ENCODE data around the gene CAPG.

The CAPG gene

GRCh38 chr2:85429213-85429923, 19.2 kb upstream of the CAPG start:
- TF ChIP-seq ZFP69B (tag by site-specific recombination; IDR thresholded peaks at IDR 0.05) (no peak), ZSCAN16 (tag by site-specific recombination; IDR thresholded peaks at IDR 0.05) (no peak), ZNF518A (tag by site-specific recombination; conservative IDR thresholded peaks at IDR 0.05; ENCODE audit: low read depth) (no peak), HOXD13 (CRISPR knock-in tag; IDR thresholded peaks at IDR 0.05; ENCODE audit: borderline replicate concordance) (no peak), GLIS2 (tag by site-specific recombination; IDR thresholded peaks at IDR 0.05) (no peak), ZNF391 (tag by site-specific recombination; IDR thresholded peaks at IDR 0.05; ENCODE audit: borderline replicate concordance, low read depth) (no peak), ZNF555 (tag by site-specific recombination; conservative IDR thresholded peaks at IDR 0.05) (no peak), ZNF830 (tag by site-specific recombination; IDR thresholded peaks at IDR 0.05; ENCODE audit: low read depth) (no peak), REPIN1 (tag by site-specific recombination; IDR thresholded peaks at IDR 0.05; ENCODE audit: low read depth) (no peak), ZNF610 (tag by site-specific recombination; IDR thresholded peaks at IDR 0.05; ENCODE audit: borderline replicate concordance) (no peak), ZFP41 (tag by site-specific recombination; IDR thresholded peaks at IDR 0.05; ENCODE audit: borderline replicate concordance) (no peak), ZNF184 (tag by site-specific recombination; IDR thresholded peaks at IDR 0.05) (no peak), ZNF521 (tag by site-specific recombination; IDR thresholded peaks at IDR 0.05) (no peak), ZFP3 (tag by site-specific recombination; IDR thresholded peaks at IDR 0.05; ENCODE audit: low read depth) (no peak), ZNF426 (tag by site-specific recombination; IDR thresholded peaks at IDR 0.05) (no peak)
- TF ChIP-seq, protein P1, sequence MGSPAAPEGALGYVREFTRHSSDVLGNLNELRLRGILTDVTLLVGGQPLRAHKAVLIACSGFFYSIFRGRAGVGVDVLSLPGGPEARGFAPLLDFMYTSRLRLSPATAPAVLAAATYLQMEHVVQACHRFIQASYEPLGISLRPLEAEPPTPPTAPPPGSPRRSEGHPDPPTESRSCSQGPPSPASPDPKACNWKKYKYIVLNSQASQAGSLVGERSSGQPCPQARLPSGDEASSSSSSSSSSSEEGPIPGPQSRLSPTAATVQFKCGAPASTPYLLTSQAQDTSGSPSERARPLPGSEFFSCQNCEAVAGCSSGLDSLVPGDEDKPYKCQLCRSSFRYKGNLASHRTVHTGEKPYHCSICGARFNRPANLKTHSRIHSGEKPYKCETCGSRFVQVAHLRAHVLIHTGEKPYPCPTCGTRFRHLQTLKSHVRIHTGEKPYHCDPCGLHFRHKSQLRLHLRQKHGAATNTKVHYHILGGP (tag by site-specific recombination; IDR thresholded peaks at IDR 0.05): no peak
- TF ChIP-seq, protein P2, sequence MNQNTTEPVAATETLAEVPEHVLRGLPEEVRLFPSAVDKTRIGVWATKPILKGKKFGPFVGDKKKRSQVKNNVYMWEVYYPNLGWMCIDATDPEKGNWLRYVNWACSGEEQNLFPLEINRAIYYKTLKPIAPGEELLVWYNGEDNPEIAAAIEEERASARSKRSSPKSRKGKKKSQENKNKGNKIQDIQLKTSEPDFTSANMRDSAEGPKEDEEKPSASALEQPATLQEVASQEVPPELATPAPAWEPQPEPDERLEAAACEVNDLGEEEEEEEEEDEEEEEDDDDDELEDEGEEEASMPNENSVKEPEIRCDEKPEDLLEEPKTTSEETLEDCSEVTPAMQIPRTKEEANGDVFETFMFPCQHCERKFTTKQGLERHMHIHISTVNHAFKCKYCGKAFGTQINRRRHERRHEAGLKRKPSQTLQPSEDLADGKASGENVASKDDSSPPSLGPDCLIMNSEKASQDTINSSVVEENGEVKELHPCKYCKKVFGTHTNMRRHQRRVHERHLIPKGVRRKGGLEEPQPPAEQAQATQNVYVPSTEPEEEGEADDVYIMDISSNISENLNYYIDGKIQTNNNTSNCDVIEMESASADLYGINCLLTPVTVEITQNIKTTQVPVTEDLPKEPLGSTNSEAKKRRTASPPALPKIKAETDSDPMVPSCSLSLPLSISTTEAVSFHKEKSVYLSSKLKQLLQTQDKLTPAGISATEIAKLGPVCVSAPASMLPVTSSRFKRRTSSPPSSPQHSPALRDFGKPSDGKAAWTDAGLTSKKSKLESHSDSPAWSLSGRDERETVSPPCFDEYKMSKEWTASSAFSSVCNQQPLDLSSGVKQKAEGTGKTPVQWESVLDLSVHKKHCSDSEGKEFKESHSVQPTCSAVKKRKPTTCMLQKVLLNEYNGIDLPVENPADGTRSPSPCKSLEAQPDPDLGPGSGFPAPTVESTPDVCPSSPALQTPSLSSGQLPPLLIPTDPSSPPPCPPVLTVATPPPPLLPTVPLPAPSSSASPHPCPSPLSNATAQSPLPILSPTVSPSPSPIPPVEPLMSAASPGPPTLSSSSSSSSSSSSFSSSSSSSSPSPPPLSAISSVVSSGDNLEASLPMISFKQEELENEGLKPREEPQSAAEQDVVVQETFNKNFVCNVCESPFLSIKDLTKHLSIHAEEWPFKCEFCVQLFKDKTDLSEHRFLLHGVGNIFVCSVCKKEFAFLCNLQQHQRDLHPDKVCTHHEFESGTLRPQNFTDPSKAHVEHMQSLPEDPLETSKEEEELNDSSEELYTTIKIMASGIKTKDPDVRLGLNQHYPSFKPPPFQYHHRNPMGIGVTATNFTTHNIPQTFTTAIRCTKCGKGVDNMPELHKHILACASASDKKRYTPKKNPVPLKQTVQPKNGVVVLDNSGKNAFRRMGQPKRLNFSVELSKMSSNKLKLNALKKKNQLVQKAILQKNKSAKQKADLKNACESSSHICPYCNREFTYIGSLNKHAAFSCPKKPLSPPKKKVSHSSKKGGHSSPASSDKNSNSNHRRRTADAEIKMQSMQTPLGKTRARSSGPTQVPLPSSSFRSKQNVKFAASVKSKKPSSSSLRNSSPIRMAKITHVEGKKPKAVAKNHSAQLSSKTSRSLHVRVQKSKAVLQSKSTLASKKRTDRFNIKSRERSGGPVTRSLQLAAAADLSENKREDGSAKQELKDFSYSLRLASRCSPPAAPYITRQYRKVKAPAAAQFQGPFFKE (tag by site-specific recombination; IDR thresholded peaks at IDR 0.05; ENCODE audit: borderline replicate concordance): no peak
- POLR2A ChIA-PET: interaction anchor here (0.6 to 4.1 kb wide), 4 partner anchors 8 to 110 kb away, joined by 3 to 24 read pairs (median 4); partner anchors contain the start of genes MAT2A and TGOLN2
- H3K4me3 ChIP-seq (ENCODE audit: low read depth, low read length): no peak overlapping the region

More at GRCh38 chr2:85429213-85429923, 19.2 kb upstream of the CAPG start:
- Histone ChIP-seq H3K4me1 (ENCODE audit: control insufficient read depth, insufficient read depth, low read length) (no peaks in the 10 kb centered on the region), H3K36me3 (ENCODE audit: control insufficient read depth in 2 of 2, insufficient read depth in 1 of 2, low read length in 2 of 2) (no peaks in the 10 kb centered on the region), H3K27ac (ENCODE audit: extremely low read depth, low read depth, low read length) (no peak overlapping the region), H3K9me3 (ENCODE audit: control insufficient read depth, insufficient read depth, low read depth, low read length) (no peaks in the 10 kb centered on the region)
- CTCF ChIA-PET: interaction anchor here (0.5 to 2.4 kb wide), 2 partner anchors 9 to 18 kb away, joined by 3 to 14 read pairs; no protein-coding TSS in a partner anchor

Measured in HEK293 (cell line).